ENCODE data around the gene ZNF316. TPM values are rescaled to one million over a fixed set of nuclear protein-coding genes. Genes with fewer than 3 reads are reported as not detected.

ZNF316 gene
- total RNA-seq, 1 experiment from 2014 or later = 9.1 TPM

DNA sequence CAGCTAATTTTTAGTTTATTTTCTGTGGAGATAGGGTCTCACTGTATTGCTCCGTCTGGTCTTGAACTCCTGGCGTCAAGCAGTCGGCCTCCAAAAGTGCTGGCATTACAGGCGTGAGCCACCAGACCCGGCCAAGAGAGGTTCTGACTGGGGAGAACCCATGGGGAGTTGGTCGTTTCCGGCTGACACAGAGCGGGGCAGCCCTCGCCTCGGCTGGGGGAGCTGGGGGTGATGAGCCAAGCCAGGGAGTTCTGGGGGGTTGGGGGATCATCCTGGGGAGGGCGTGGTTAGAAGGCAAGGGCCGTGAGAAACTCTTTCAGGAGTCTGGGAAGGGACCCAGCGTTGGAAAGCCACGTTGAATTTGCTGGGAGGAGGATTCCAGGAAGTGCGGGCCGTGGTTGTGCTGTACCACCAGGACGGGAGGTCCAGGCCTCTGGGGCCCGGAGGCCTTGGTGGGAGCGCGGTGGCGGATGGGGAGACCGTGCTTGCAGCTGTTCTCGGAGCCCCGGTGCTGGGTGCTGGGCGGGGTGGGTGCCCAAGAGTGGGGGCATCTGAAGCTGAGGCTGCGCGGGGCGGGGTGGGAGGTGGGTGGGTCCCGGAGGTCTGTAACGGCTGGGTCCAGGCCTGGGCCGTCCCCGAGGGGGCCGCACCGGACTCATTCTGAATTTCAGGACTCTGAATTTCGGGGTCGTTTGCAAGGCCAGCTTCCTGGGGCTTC is 30.1 kb upstream of the ZNF316 start:
- DNase-seq = no peak
- no peak overlapping the region for H2AFZ ChIP-seq (ENCODE audit: low read length)
- no peaks in the 10 kb centered on the region for H4K20me1 ChIP-seq (ENCODE audit: insufficient read depth, low read depth, low read length)
- no peaks in the 10 kb centered on the region for H3K9me2 ChIP-seq (replicated peaks; ENCODE audit: insufficient read depth, low read length)
- H3K9me3 ChIP-seq (ENCODE audit: low read length) = no peaks in the 10 kb centered on the region
- no peak overlapping the region for H3K9ac ChIP-seq (ENCODE audit: low read length)
- H3K79me2 ChIP-seq (ENCODE audit: low read length) = no peaks in the 10 kb centered on the region
- H3K4me3 ChIP-seq (ENCODE audit: low read length) = no peak overlapping the region
- no peak overlapping the region for H3K4me2 ChIP-seq (ENCODE audit: low read depth, low read length, poor library complexity, severe bottlenecking)
- H3K27ac ChIP-seq (ENCODE audit: low read length) = no peak overlapping the region
- H3K27me3 ChIP-seq (ENCODE audit: low read length) = no peaks in the 10 kb centered on the region
- H3K4me1 ChIP-seq (ENCODE audit: low read length) = no peaks in the 10 kb centered on the region
- peaks cover 13% of the 10 kb centered on the region; the same call in 1 of the 2 replicates for H3K36me3 ChIP-seq (ENCODE audit: insufficient read depth, low read length)

DNA sequence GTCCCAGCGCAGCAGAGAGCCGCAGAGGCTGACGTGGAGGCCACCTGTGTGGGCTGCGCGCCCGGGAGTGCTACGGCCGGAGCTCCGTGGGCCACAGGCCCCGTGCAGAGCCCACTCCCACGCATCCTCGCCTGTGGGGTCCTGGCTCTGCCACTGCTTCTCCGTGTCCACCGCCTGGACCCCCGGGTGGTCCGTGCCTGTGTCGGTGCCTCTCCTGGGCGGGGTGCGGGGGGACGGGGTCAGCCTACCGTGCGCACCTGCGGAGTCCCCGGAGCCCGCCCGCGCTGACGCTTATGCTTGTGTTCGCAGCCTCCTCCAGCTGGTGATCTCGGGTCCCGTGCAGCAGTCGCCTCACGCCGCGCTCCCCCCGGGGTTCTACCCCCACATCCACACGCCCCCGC is 29.5 kb upstream of the ZNF316 start:
- H3K9ac ChIP-seq (ENCODE audit: low read length) = no peak overlapping the region

GRCh38 chr7:6608081-6608480 is 29.0 kb upstream of the ZNF316 start:
- no peaks in the 10 kb centered on the region for H4K20me1 ChIP-seq (ENCODE audit: insufficient read depth, low read depth, low read length)
- no peaks in the 10 kb centered on the region for H3K9me2 ChIP-seq (replicated peaks; ENCODE audit: insufficient read depth, low read length)
- H3K36me3 ChIP-seq (ENCODE audit: insufficient read depth, low read length) = peaks cover 7% of the 10 kb centered on the region; the same call in 1 of the 2 replicates
- no peaks in the 10 kb centered on the region for H3K79me2 ChIP-seq (ENCODE audit: low read length)
- no peaks in the 10 kb centered on the region for H3K27me3 ChIP-seq (ENCODE audit: low read length)
- no peaks in the 10 kb centered on the region for H3K9me3 ChIP-seq (ENCODE audit: low read length)
- DNase-seq = no peak
- H3K27ac ChIP-seq (ENCODE audit: low read length) = no peak overlapping the region
- H3K4me2 ChIP-seq (ENCODE audit: low read depth, low read length, poor library complexity, severe bottlenecking) = no peak overlapping the region
- H3K4me1 ChIP-seq (ENCODE audit: low read length) = no peaks in the 10 kb centered on the region
- H3K4me3 ChIP-seq (ENCODE audit: low read length) = no peak overlapping the region
- no peak overlapping the region for H3K9ac ChIP-seq (ENCODE audit: low read length)
- H2AFZ ChIP-seq (ENCODE audit: low read length) = no peak overlapping the region

More for the DNA sequence above, 29.5 kb upstream of the ZNF316 start:
- Histone ChIP-seq H2AFZ (ENCODE audit: low read length) (no peak overlapping the region), H3K4me1 (ENCODE audit: low read length) (no peaks in the 10 kb centered on the region), H3K9me3 (ENCODE audit: low read length) (no peaks in the 10 kb centered on the region), H3K9me2 (replicated peaks; ENCODE audit: insufficient read depth, low read length) (no peaks in the 10 kb centered on the region), H3K27me3 (ENCODE audit: low read length) (no peaks in the 10 kb centered on the region), H3K36me3 (ENCODE audit: insufficient read depth, low read length) (peaks cover 9% of the 10 kb centered on the region; the same call in 1 of the 2 replicates), H3K27ac (ENCODE audit: low read length) (no peak overlapping the region), H3K79me2 (ENCODE audit: low read length) (no peaks in the 10 kb centered on the region), H4K20me1 (ENCODE audit: insufficient read depth, low read depth, low read length) (no peaks in the 10 kb centered on the region), H3K4me2 (ENCODE audit: low read depth, low read length, poor library complexity, severe bottlenecking) (no peak overlapping the region), H3K4me3 (ENCODE audit: low read length) (no peak overlapping the region)
- no peak for DNase-seq

GRCh38 chr7:6608794-6609193 is 28.3 kb upstream of the ZNF316 start:
- H4K20me1 ChIP-seq (ENCODE audit: insufficient read depth, low read depth, low read length) = no peaks in the 10 kb centered on the region
- peaks cover 5% of the 10 kb centered on the region; the same call in 1 of the 2 replicates for H3K36me3 ChIP-seq (ENCODE audit: insufficient read depth, low read length)
- no peaks in the 10 kb centered on the region for H3K9me3 ChIP-seq (ENCODE audit: low read length)
- no peaks in the 10 kb centered on the region for H3K4me1 ChIP-seq (ENCODE audit: low read length)
- no peak overlapping the region for H3K4me3 ChIP-seq (ENCODE audit: low read length)
- no peaks in the 10 kb centered on the region for H3K9me2 ChIP-seq (replicated peaks; ENCODE audit: insufficient read depth, low read length)
- no peaks in the 10 kb centered on the region for H3K27me3 ChIP-seq (ENCODE audit: low read length)
- no peak for DNase-seq
- H3K79me2 ChIP-seq (ENCODE audit: low read length) = no peaks in the 10 kb centered on the region
- H2AFZ ChIP-seq (ENCODE audit: low read length) = no peak overlapping the region
- no peak overlapping the region for H3K9ac ChIP-seq (ENCODE audit: low read length)
- H3K4me2 ChIP-seq (ENCODE audit: low read depth, low read length, poor library complexity, severe bottlenecking) = no peak overlapping the region
- no peak overlapping the region for H3K27ac ChIP-seq (ENCODE audit: low read length)

DNA sequence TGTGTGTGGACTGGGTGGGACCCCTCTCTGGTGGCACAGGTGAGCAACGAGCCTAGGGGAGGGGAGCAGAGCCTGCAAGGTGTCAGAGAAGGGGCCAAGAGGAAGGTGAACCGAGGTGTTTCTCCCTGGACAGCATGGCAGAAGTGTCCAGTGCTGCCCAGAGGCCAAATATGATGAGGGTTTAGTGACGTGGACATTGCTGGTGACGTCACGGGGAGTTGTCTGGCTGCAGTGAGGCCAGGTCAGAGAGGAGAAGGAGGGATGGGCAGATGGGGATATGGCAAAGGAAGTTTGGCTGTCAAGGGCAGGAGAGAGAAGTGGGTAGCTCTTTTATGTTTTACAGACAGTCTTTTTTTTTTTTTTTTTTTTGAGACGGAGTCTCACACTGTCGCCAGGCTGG is 24.3 kb upstream of the ZNF316 start:
- Histone ChIP-seq H2AFZ (ENCODE audit: low read length) (no peak overlapping the region), H3K4me1 (ENCODE audit: low read length) (no peaks in the 10 kb centered on the region)

GRCh38 chr7:6613706-6614105 is 23.4 kb upstream of the ZNF316 start:
- no peaks in the 10 kb centered on the region for H3K27me3 ChIP-seq (ENCODE audit: low read length)
- no peak overlapping the region for H3K4me2 ChIP-seq (ENCODE audit: low read depth, low read length, poor library complexity, severe bottlenecking)

More for the DNA sequence above, 24.3 kb upstream of the ZNF316 start:
- Histone ChIP-seq H3K9me2 (replicated peaks; ENCODE audit: insufficient read depth, low read length) (no peaks in the 10 kb centered on the region), H3K27me3 (ENCODE audit: low read length) (no peaks in the 10 kb centered on the region), H3K27ac (ENCODE audit: low read length) (no peak overlapping the region), H3K9me3 (ENCODE audit: low read length) (no peaks in the 10 kb centered on the region), H3K9ac (ENCODE audit: low read length) (no peak overlapping the region), H4K20me1 (ENCODE audit: insufficient read depth, low read depth, low read length) (no peaks in the 10 kb centered on the region), H3K4me3 (ENCODE audit: low read length) (no peak overlapping the region), H3K79me2 (ENCODE audit: low read length) (no peaks in the 10 kb centered on the region), H3K4me2 (ENCODE audit: low read depth, low read length, poor library complexity, severe bottlenecking) (no peak overlapping the region), H3K36me3 (ENCODE audit: insufficient read depth, low read length) (no peaks in the 10 kb centered on the region)
- no peak for DNase-seq

GRCh38 chr7:6614953-6615722 is 22.0 kb upstream of the ZNF316 start, which contains the start of gene ZNF853:
Gene ZNF853 (plus strand): TSS chr7:6615610. CDS start chr7:6616175, 565 bp downstream.
- Histone ChIP-seq H3K4me3 (ENCODE audit: low read length) (no peak within 1 kb of the TSS), H3K9me3 (ENCODE audit: low read length) (no peaks in the 10 kb centered on the region), H4K20me1 (ENCODE audit: insufficient read depth, low read depth, low read length) (no peaks in the 10 kb centered on the region), H3K9me2 (replicated peaks; ENCODE audit: insufficient read depth, low read length) (no peaks in the 10 kb centered on the region), H3K4me2 (ENCODE audit: low read depth, low read length, poor library complexity, severe bottlenecking) (no peak within 1 kb of the TSS), H3K27ac (ENCODE audit: low read length) (no peak within 1 kb of the TSS), H3K27me3 (ENCODE audit: low read length) (no peaks in the 10 kb centered on the region), H3K9ac (ENCODE audit: low read length) (no peak within 1 kb of the TSS), H3K36me3 (ENCODE audit: insufficient read depth, low read length) (no peaks in the 10 kb centered on the region), H2AFZ (ENCODE audit: low read length) (no peak within 1 kb of the TSS), H3K4me1 (ENCODE audit: low read length) (no peaks in the 10 kb centered on the region), H3K79me2 (ENCODE audit: low read length) (no peaks in the 10 kb centered on the region)
- no peak for DNase-seq

More at GRCh38 chr7:6613706-6614105, 23.4 kb upstream of the ZNF316 start:
- Histone ChIP-seq H3K9ac (ENCODE audit: low read length) (no peak overlapping the region), H3K4me1 (ENCODE audit: low read length) (no peaks in the 10 kb centered on the region), H3K4me3 (ENCODE audit: low read length) (no peak overlapping the region), H3K27ac (ENCODE audit: low read length) (no peak overlapping the region), H3K36me3 (ENCODE audit: insufficient read depth, low read length) (no peaks in the 10 kb centered on the region), H3K9me2 (replicated peaks; ENCODE audit: insufficient read depth, low read length) (no peaks in the 10 kb centered on the region), H2AFZ (ENCODE audit: low read length) (no peak overlapping the region), H3K79me2 (ENCODE audit: low read length) (no peaks in the 10 kb centered on the region), H3K9me3 (ENCODE audit: low read length) (no peaks in the 10 kb centered on the region), H4K20me1 (ENCODE audit: insufficient read depth, low read depth, low read length) (no peaks in the 10 kb centered on the region)
- DNase-seq = no peak

- no peaks in the 10 kb centered on the region for H3K79me2 ChIP-seq (ENCODE audit: low read length)
- no peak overlapping the region for H3K27ac ChIP-seq (ENCODE audit: low read length)
- no peaks in the 10 kb centered on the region for H3K4me1 ChIP-seq (ENCODE audit: low read length)
- no peaks in the 10 kb centered on the region for H3K27me3 ChIP-seq (ENCODE audit: low read length)
- H4K20me1 ChIP-seq (ENCODE audit: insufficient read depth, low read depth, low read length) = no peaks in the 10 kb centered on the region
- DNase-seq = no peak
- H3K4me2 ChIP-seq (ENCODE audit: low read depth, low read length, poor library complexity, severe bottlenecking) = no peak overlapping the region
- no peaks in the 10 kb centered on the region for H3K9me3 ChIP-seq (ENCODE audit: low read length)
- H3K36me3 ChIP-seq (ENCODE audit: insufficient read depth, low read length) = no peaks in the 10 kb centered on the region
- H2AFZ ChIP-seq (ENCODE audit: low read length) = no peak overlapping the region
- H3K4me3 ChIP-seq (ENCODE audit: low read length) = no peak overlapping the region
- H3K9ac ChIP-seq (ENCODE audit: low read length) = no peak overlapping the region
- no peaks in the 10 kb centered on the region for H3K9me2 ChIP-seq (replicated peaks; ENCODE audit: insufficient read depth, low read length)
These were observed 21.2 kb upstream of the ZNF316 start for GRCh38 chr7:6615723-6616555.
